ENCODE measurements around the gene MLX.

- TF ChIP-seq POLR2A (IDR thresholded peaks at IDR 0.05) (no peak), CTCF (IDR thresholded peaks at IDR 0.05) (no peak)
These were observed 46.9 kb downstream of the MLX start for GRCh38 chr17:42613699-42614295.
